Spinal cord (tissue), 10 donors: ENCODE data around the gene HSFX4. TPM values are rescaled to one million over a fixed set of nuclear protein-coding genes. Genes with fewer than 3 reads are reported as not detected.
A peak's percentile ranks its signal among the peaks of the same experiment; 100 is the strongest.
"Not testable (repeated sequence)": the region's sequence is repeated elsewhere in the genome, so short reads cannot be mapped to it uniquely, and the experiment has no call there.

Source experiments
- DNase-seq, 6 donors: peaks; one replicate each; pipeline versions ENCODE4 v3.0.0 to v3.0.0-alpha.2; 2013 to 2015; ENCODE audit warnings: low spot score in 6 of 6, low read depth in 4 of 6
- H3K27ac ChIP-seq: one replicate; pipeline ENCODE4 v1.5.1; 2013; ENCODE audit warnings: low read depth, low read length, control low read depth
- H3K27me3 ChIP-seq: one replicate; pipeline ENCODE4 v1.6.1; 2013; ENCODE audit warnings: low read length; ENCODE audit not compliant: control insufficient read depth, insufficient read depth
- H3K36me3 ChIP-seq: one replicate; pipeline ENCODE4 v1.6.1; 2013; ENCODE audit warnings: low read length; ENCODE audit not compliant: control insufficient read depth, insufficient read depth
- H3K4me1 ChIP-seq: one replicate; pipeline ENCODE4 v1.6.1; 2013; ENCODE audit warnings: low read length; ENCODE audit not compliant: control insufficient read depth, insufficient read depth
- H3K4me3 ChIP-seq: one replicate; pipeline ENCODE4 v1.5.1; 2013; ENCODE audit warnings: low read depth, low read length, control low read depth
- H3K9me3 ChIP-seq: one replicate; pipeline ENCODE4 v1.6.1; 2013; ENCODE audit warnings: low read length; ENCODE audit not compliant: control insufficient read depth, insufficient read depth
- WGBS: methylation state at CpG from one replicate; pipeline ENCODE4 v1.1.5; 2013; ENCODE audit warnings: missing lambda C conversion rate; ENCODE audit not compliant: insufficient coverage; 5-methylcytosine and 5-hydroxymethylcytosine counted together
- polyA plus RNA-seq, 2 donors: library from polyadenylated mRNA; unstranded; fragments of 120-200 nt; gene quantifications; one replicate each; pipeline ENCODE4 v1.2.1, GENCODE V29; 2013; ENCODE audit not compliant: insufficient read length in 2 of 2
- total RNA-seq, 2 donors: library from RNA; depleted of rRNA in 1 of 2; stranded (reverse); fragments of 120-200 nt in 1 of 2; fragments of >200 nt in 1 of 2; gene quantifications; one replicate each; pipeline versions ENCODE4 v1.2.3 to v1.2.4, GENCODE V29; 2013 to 2014
- donor health status: healthy.

Gene HSFX4
- total and polyA plus RNA-seq, 4 donors = 0.33 TPM; not detected in 3

DNA sequence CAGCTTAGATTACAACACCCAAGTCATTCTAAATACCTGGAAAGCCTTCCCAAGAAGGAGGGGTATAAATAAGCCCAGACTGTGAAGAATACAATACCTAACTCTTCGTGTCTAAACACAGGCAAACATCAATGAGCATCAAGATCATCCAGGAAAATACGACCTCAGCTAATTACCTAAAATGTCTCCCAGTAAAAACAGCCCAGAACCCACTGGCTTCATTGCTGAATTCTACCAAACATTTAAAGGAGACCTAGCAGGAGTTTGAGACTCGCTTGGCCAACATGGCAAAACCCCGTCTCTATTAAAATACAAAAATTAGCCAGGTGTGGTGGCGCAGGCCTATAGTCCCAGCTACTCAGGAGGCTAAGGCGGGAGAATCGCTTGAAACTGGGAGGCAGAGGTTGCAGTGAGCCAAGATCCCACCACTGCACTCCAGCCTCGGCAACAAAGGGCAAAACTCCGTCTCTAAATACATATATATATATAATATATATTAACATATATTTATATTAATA, 19.1 kb upstream of the HSFX4 start:
- H3K36me3 ChIP-seq = no peaks in the 10 kb centered on the region
- WGBS = 83% methylated on average over 2 of the region's 9 CpGs
- H3K4me1 ChIP-seq = no peaks in the 10 kb centered on the region

GRCh38 chrX:149916745-149917392, 12.5 kb upstream of the HSFX4 start:
- 59% methylated on average over 3 of the region's 3 CpGs for WGBS
- Histone ChIP-seq H3K36me3 (no peaks in the 10 kb centered on the region), H3K9me3 (no peaks in the 10 kb centered on the region), H3K4me3 (no peak overlapping the region), H3K4me1 (no peaks in the 10 kb centered on the region), H3K27ac (no peak overlapping the region), H3K27me3 (no peaks in the 10 kb centered on the region)
- DNase-seq = no peak

More for the DNA sequence above, 19.1 kb upstream of the HSFX4 start:
- Histone ChIP-seq H3K9me3 (no peaks in the 10 kb centered on the region), H3K4me3 (no peak overlapping the region), H3K27me3 (no peaks in the 10 kb centered on the region), H3K27ac (no peak overlapping the region)
- DNase-seq = peak in 1 of 6 donors; percentile 1

DNA sequence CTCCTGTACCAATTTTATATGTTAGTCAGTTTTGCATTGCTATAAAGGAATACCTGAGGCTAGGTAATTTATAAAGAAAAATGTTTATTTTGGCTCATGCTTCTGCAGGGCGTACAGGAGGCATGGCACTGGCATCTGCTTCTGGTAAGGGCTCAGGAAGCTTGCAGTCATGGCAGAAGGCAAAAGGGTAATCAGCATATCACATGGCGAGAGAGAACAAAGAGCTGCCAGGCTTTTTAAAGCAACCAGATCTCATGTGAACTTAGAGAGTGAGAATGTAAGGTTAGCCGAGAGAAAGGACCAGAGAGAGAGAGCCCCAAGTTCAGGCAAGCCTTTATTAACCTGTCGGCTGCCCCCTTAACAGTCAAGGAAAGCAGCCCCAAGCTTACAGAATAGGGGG, 5.5 kb upstream of the HSFX4 start:
- DNase-seq, H3K36me3 ChIP-seq, H3K27ac ChIP-seq, H3K27me3 ChIP-seq, H3K4me1 ChIP-seq, H3K4me3 ChIP-seq, H3K9me3 ChIP-seq: not testable (repeated sequence)
- WGBS = no CpG with 5 or more reads among the region's 4 CpGs

DNA sequence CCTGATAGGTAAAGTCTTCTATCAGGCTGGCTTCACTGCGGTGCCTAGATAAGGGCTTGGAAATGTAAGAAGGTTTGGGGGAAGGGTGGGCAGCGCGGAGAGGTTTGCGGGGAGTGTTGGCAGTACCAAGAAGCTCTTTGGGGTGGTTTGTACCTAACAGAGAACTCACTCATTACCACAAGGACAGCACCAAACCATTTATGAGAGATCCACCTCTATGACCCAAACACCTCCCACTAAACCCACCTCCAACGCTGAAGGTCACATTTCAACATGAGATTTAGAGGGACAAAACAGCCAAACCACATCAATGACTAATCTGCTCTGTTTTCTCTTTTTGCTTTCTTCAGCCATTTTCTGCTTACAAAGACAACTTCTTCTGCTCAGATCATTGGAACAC, 4.9 kb upstream of the HSFX4 start:
- not testable (repeated sequence) for H3K36me3 ChIP-seq, H3K27ac ChIP-seq, H3K9me3 ChIP-seq, H3K27me3 ChIP-seq, H3K4me3 ChIP-seq, H3K4me1 ChIP-seq, DNase-seq
- WGBS = no CpG with 5 or more reads among the region's 5 CpGs

DNA sequence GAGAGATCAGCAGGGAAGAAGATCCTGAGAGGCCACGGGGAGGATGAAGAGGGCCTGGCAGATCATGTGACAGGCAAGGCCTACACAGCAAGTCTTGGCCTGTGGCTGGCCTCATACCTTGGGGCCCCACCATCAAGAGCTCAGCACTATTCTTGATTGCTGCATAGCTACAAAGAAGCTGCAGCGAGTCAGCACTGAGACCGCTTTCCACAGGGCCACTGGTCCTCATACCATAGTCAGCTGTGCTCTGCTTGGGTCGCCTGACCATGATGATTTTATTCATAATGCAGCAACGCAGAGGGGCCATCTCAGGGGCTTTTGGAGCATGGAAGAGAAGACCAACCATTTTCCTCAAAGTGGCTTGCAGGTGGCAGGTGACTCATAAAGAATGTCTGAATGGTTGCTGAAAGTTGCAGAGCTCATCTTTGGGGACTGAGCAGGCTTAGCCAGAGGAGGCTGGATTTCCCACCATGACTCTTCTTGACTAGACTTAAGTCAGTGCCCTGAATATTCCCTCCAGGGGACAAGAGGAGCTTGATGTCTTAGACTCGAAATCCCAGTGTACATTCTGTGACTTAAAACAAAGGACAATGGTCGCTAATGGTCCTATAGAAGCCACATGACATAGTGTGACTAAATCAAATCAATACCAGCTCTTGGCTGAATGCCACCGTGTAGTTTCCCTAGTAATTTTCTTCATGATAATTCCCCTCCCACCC, 2.0 kb upstream of the HSFX4 start:
- not testable (repeated sequence) for H3K27ac ChIP-seq, H3K27me3 ChIP-seq, H3K4me1 ChIP-seq, DNase-seq, H3K36me3 ChIP-seq, H3K4me3 ChIP-seq, H3K9me3 ChIP-seq
- no CpG with 5 or more reads among the region's 8 CpGs for WGBS

GRCh38 chrX:149927964-149928258, 1.5 kb upstream of the HSFX4 start:
- not testable (repeated sequence) for H3K27me3 ChIP-seq, H3K9me3 ChIP-seq, H3K4me3 ChIP-seq, H3K27ac ChIP-seq, DNase-seq, H3K36me3 ChIP-seq, H3K4me1 ChIP-seq
- WGBS = no CpG with 5 or more reads among the region's 1 CpG

- DNase-seq, H3K36me3 ChIP-seq, H3K27me3 ChIP-seq, H3K27ac ChIP-seq, H3K4me3 ChIP-seq, H3K9me3 ChIP-seq, H3K4me1 ChIP-seq: not testable (repeated sequence)
- WGBS = no CpG with 5 or more reads among the region's 1 CpG
Observed at GRCh38 chrX:149928635-149929034, 738 bp upstream of the HSFX4 start.

DNA sequence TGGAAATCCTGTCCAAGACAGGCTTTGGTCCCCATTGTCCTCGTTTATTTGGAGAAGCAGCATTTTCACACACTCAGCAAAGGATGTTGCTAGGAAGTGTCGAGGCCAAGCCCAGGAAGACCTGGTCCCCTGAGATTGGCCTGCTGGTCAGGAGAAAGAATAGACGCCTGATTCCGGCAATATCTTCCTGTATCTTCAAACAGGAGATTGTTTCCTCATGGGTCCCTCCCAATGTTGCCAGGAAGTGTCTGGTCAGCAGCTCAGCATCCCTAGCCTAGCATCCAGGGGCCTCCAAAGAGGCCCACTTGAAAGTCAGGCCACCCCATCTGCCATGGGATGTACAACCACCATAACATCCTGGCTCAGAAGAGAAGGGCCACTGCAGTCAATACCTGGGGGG, 2.0 kb downstream of the HSFX4 start:
- not testable (repeated sequence) for H3K36me3 ChIP-seq
- WGBS = no CpG with 5 or more reads among the region's 4 CpGs

DNA sequence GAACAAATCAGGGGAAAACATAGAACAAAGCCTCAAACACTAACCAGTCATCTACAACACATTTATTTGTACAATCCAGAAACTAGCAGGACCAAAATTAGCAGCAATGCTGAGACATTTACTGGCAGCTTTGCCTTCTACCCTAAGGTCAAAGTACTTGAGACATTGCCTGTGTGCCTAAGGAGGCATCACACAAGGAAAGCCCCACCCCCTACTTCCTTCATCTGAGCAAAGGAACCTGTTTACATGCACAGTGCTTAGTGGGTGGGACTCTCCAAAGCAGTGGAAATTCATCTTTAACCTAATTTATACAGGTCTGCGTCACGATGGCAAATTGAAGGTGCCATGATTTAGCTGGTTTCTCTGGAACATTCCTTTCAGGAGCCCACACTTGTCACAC, 2.8 kb downstream of the HSFX4 start:
- H3K4me1 ChIP-seq, H3K9me3 ChIP-seq, H3K27me3 ChIP-seq, H3K27ac ChIP-seq, DNase-seq, H3K4me3 ChIP-seq, H3K36me3 ChIP-seq: not testable (repeated sequence)
- no CpG with 5 or more reads among the region's 2 CpGs for WGBS

More for the DNA sequence above, 2.0 kb downstream of the HSFX4 start:
- not testable (repeated sequence) for H3K9me3 ChIP-seq, H3K4me3 ChIP-seq, H3K27ac ChIP-seq, DNase-seq, H3K4me1 ChIP-seq, H3K27me3 ChIP-seq

DNA sequence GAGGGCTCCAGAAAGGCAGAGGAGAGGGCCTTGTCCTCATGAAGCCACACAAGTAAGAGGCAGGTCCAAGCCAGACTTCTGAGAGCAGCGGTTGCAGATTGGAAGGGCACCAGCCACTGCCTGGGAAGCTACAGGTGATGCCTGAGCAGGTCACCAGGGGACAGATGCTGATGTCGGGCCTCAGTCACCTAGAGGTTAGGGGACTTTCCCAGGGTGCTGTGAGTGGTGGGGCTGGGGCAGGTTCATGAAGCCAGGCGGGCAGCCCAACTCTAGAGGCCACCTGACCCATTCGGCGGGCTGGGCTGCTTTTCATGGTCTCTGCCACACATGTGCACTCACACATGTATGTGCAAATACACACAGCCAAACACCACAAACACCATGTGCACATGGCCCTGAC, 3.6 kb downstream of the HSFX4 start:
- H3K4me3 ChIP-seq, DNase-seq, H3K27ac ChIP-seq, H3K4me1 ChIP-seq, H3K9me3 ChIP-seq, H3K27me3 ChIP-seq: not testable (repeated sequence)
- peaks cover 13% of the 10 kb centered on the region for H3K36me3 ChIP-seq
- no CpG with 5 or more reads among the region's 5 CpGs for WGBS
